CD14-positive monocyte (primary cell): ENCODE measurements around the gene GAL. TPM values are rescaled to one million over a fixed set of nuclear protein-coding genes. Genes with fewer than 3 reads are reported as not detected.

ENCODE experiments used
- DNase-seq, 3 donors: peaks; one replicate each; pipeline ENCODE4 v3.0.0-alpha.2; 2011 to 2022
- H2AFZ ChIP-seq: 2 replicates; pipeline ENCODE4 v1.6.0; 2012; ENCODE audit warnings: mild to moderate bottlenecking, low read depth, low read length, inconsistent platforms; ENCODE audit not compliant: insufficient read depth, poor library complexity, severe bottlenecking
- H3K27ac ChIP-seq, 2 donors: 1 replicate in 1 of 2; 2 replicates in 1 of 2; pipeline ENCODE4 v1.5.1; 2012 to 2013; ENCODE audit warnings: low read length in 2 of 2, control low read depth in 1 of 2, inconsistent platforms in 1 of 2, low read depth in 1 of 2, mild to moderate bottlenecking in 1 of 2
- H3K27me3 ChIP-seq, 2 donors: one replicate each; pipeline versions ENCODE4 v1.6.0 to v1.6.1; 2011 to 2013; ENCODE audit warnings: low read length in 2 of 2; ENCODE audit not compliant: control insufficient read depth in 2 of 2, insufficient read depth in 2 of 2
- H3K36me3 ChIP-seq, 2 donors: replicated peaks in 1 of 2; 1 replicate in 1 of 2; 2 replicates in 1 of 2; pipeline versions ENCODE4 v1.5.1 to v1.6.1; 2012 to 2013; ENCODE audit warnings: low read length in 2 of 2, control low read depth in 1 of 2, inconsistent platforms in 1 of 2, mild to moderate bottlenecking in 1 of 2; ENCODE audit not compliant: insufficient read depth in 2 of 2, control insufficient read depth in 1 of 2
- H3K4me1 ChIP-seq, 2 donors: 1 replicate in 1 of 2; 2 replicates in 1 of 2; pipeline versions ENCODE4 v1.5.1 to v1.6.1; 2012 to 2013; ENCODE audit warnings: low read length in 2 of 2, control low read depth in 1 of 2, inconsistent platforms in 1 of 2, mild to moderate bottlenecking in 1 of 2, moderate library complexity in 1 of 2; ENCODE audit not compliant: insufficient read depth in 2 of 2, control insufficient read depth in 1 of 2
- H3K4me2 ChIP-seq: replicated peaks from 2 replicates; pipeline ENCODE3; 2012; ENCODE audit warnings: low read length, moderate library complexity, mild to moderate bottlenecking; ENCODE audit not compliant: poor library complexity, severe bottlenecking; ENCODE audit errors: extremely low read depth
- H3K4me3 ChIP-seq, 3 experiments: fragments of 200-600 bp in 1 of 3; sonication (generic) in 1 of 3; replicated peaks in 1 of 3; 1 replicate in 2 of 3; 2 replicates in 1 of 3; pipeline ENCODE4 v1.5.1; 2011 to 2013; ENCODE audit warnings: low read length in 3 of 3, mild to moderate bottlenecking in 3 of 3, control low read depth in 2 of 3, low read depth in 2 of 3, inconsistent platforms in 1 of 3, moderate library complexity in 1 of 3
- H3K79me2 ChIP-seq: 2 replicates; pipeline ENCODE4 v1.6.0; 2012; ENCODE audit warnings: mild to moderate bottlenecking, control low read depth, inconsistent platforms, low read length, moderate library complexity; ENCODE audit not compliant: insufficient read depth
- H3K9ac ChIP-seq: 2 replicates; pipeline ENCODE4 v1.6.0; 2017; ENCODE audit warnings: low read length, mild to moderate bottlenecking; ENCODE audit not compliant: insufficient read depth, poor library complexity, severe bottlenecking
- H3K9me3 ChIP-seq, 2 donors: replicated peaks in 1 of 2; 1 replicate in 1 of 2; 2 replicates in 1 of 2; pipeline versions ENCODE4 v1.5.1 to v1.6.1; 2012 to 2013; ENCODE audit warnings: low read length in 2 of 2, control low read depth in 1 of 2; ENCODE audit not compliant: control insufficient read depth in 1 of 2, insufficient read depth in 1 of 2
- H4K20me1 ChIP-seq: 2 replicates; pipeline ENCODE4 v1.6.0; 2012; ENCODE audit warnings: mild to moderate bottlenecking, low read length, control low read depth, moderate library complexity; ENCODE audit not compliant: insufficient read depth
- H3K27ac Mint-ChIP-seq, 7 donors: one replicate each; pipeline ENCODE4 v1.8.0; 2020; ENCODE audit warnings: mild to moderate bottlenecking in 7 of 7, mixed read lengths in 7 of 7, moderate library complexity in 6 of 7, inconsistent platforms in 2 of 7
- H3K27me3 Mint-ChIP-seq, 3 donors: one replicate each; pipeline ENCODE4 v1.8.0; 2021 to 2022; ENCODE audit warnings: low read depth in 3 of 3, mild to moderate bottlenecking in 3 of 3, mixed read lengths in 3 of 3, moderate library complexity in 3 of 3, inconsistent platforms in 1 of 3
- H3K36me3 Mint-ChIP-seq, 2 donors: one replicate each; pipeline ENCODE4 v1.8.0; 2020; ENCODE audit warnings: mixed read lengths in 2 of 2, inconsistent platforms in 1 of 2, mild to moderate bottlenecking in 1 of 2
- H3K4me1 Mint-ChIP-seq: one replicate; pipeline ENCODE4 v1.8.0; 2020; ENCODE audit warnings: mild to moderate bottlenecking, mixed read lengths
- H3K4me3 Mint-ChIP-seq, 2 donors: one replicate each; pipeline ENCODE4 v1.8.0; 2020; ENCODE audit warnings: mild to moderate bottlenecking in 2 of 2, mixed read lengths in 2 of 2, moderate library complexity in 1 of 2
- H3K9me3 Mint-ChIP-seq, 7 donors: one replicate each; pipeline ENCODE4 v1.8.0; 2020 to 2022; ENCODE audit warnings: mixed read lengths in 7 of 7, mild to moderate bottlenecking in 6 of 7, moderate library complexity in 6 of 7, inconsistent platforms in 2 of 7
- CTCF ChIP-seq: fragments of 200-600 bp; IDR thresholded peaks from one replicate; pipeline ENCODE4 v1.8.0; 2022; ENCODE audit warnings: antibody characterized with exemption, mild to moderate bottlenecking
- WGBS: methylation state at CpG from one replicate; pipeline ENCODE4 v1.1.5; 2013; ENCODE audit warnings: missing lambda C conversion rate; ENCODE audit not compliant: insufficient coverage; 5-methylcytosine and 5-hydroxymethylcytosine counted together
- intact Hi-C, 2 donors: fragments of 100-400 bp; cut with micrococcal nuclease; formaldehyde crosslinking; loops; one replicate each; pipeline versions ENCODE4 v1.15.0 to v1.15.1; 2023
- polyA plus RNA-seq, 3 donors: library from polyadenylated mRNA; depleted of rRNA in 1 of 3; unstranded in 2 of 3; stranded (reverse) in 1 of 3; fragments of 300-500 nt in 2 of 3; fragments of >200 nt in 1 of 3; fragmentation: Illumina TruSeq in 2 of 3; gene quantifications; 1 replicate in 2 of 3; 2 replicates in 1 of 3; pipeline ENCODE4 v1.2.3, GENCODE V29; 2012 to 2021

Gene GAL
- polyA plus RNA-seq, 3 donors = not detected

GRCh38 chr11:68687986-68688385 is 3.6 kb downstream of the GAL start:
- peaks cover 63 to 76% (median 65%) of the 10 kb centered on the region in 3 donors for H3K27me3 Mint-ChIP-seq
- no peak for DNase-seq
- H3K4me3 Mint-ChIP-seq = no peak overlapping the region
- TF ChIP-seq CTCF = no peak
- H3K4me2 ChIP-seq = no peak overlapping the region
- H3K27me3 ChIP-seq = peaks cover 18 to 61% of the 10 kb centered on the region in 2 donors
- no peaks in the 10 kb centered on the region for H3K36me3 ChIP-seq
- H3K27ac ChIP-seq = no peak overlapping the region
- H3K4me3 ChIP-seq = no peak overlapping the region
- no peak overlapping the region for H3K27ac Mint-ChIP-seq
- H3K9me3 ChIP-seq = peaks cover 0 to 6% of the 10 kb centered on the region in 2 donors
- H2AFZ ChIP-seq = no peak overlapping the region
- H3K36me3 Mint-ChIP-seq = no peaks in the 10 kb centered on the region
- WGBS = 94% methylated on average over 14 of the region's 14 CpGs
- intact Hi-C loops = no loop called here
- H3K9me3 Mint-ChIP-seq = peaks cover 0 to 9% (median 2%) of the 10 kb centered on the region in 7 donors
- H3K79me2 ChIP-seq = no peaks in the 10 kb centered on the region
- H3K4me1 ChIP-seq = peaks cover 7 to 10% of the 10 kb centered on the region in 2 donors
- no peaks in the 10 kb centered on the region for H4K20me1 ChIP-seq
- H3K9ac ChIP-seq = no peak overlapping the region
- no peaks in the 10 kb centered on the region for H3K4me1 Mint-ChIP-seq

- Histone ChIP-seq H3K27ac (no peak overlapping the region), H3K9me3 (peaks cover 0 to 4% of the 10 kb centered on the region in 2 donors), H3K27me3 (peaks cover 15 to 52% of the 10 kb centered on the region in 2 donors), H3K4me3 (no peak overlapping the region), H4K20me1 (no peaks in the 10 kb centered on the region), H3K9ac (no peak overlapping the region), H3K4me1 (peaks cover 7 to 10% of the 10 kb centered on the region in 2 donors), H3K79me2 (no peaks in the 10 kb centered on the region), H3K36me3 (no peaks in the 10 kb centered on the region), H2AFZ (no peak overlapping the region), H3K4me2 (no peak overlapping the region)
- DNase-seq = no peak
- H3K4me1 Mint-ChIP-seq = no peaks in the 10 kb centered on the region
- H3K4me3 Mint-ChIP-seq = no peak overlapping the region
- peaks cover 0 to 6% (median 2%) of the 10 kb centered on the region in 7 donors for H3K9me3 Mint-ChIP-seq
- H3K36me3 Mint-ChIP-seq = no peaks in the 10 kb centered on the region
- 95% methylated on average over 9 of the region's 12 CpGs for WGBS
- no peak for TF ChIP-seq CTCF
- intact Hi-C loops = no loop called here
- H3K27ac Mint-ChIP-seq = no peak overlapping the region
- peaks cover 55 to 67% (median 57%) of the 10 kb centered on the region in 3 donors for H3K27me3 Mint-ChIP-seq
These were observed 4.5 kb downstream of the GAL start for GRCh38 chr11:68688881-68689280.
